GM13976 (cell line): ENCODE data around the gene SH2D3C.

ENCODE experiments used
- DNase-seq: peaks from one replicate; pipeline ENCODE4 v3.0.0; 2012; ENCODE audit warnings: low spot score
- in situ Hi-C: fragments of 300-500 bp; cut with MboI; formaldehyde crosslinking; loops from one replicate; pipeline ENCODE4 v1.12.0; 2022; ENCODE audit warnings: low sequenced_read_pairs, mixed read lengths, inconsistent platforms; ENCODE audit not compliant: unreplicated experiment
- TF ChIP-seq, protein P1 (sequence below): IDR thresholded peaks from 2 replicates; pipeline ENCODE4 v1.5.1; 2012; ENCODE audit warnings: borderline replicate concordance, mild to moderate bottlenecking; ENCODE audit not compliant: insufficient read depth; ENCODE audit errors: extremely low read depth, missing control alignments, control extremely low read depth

The SH2D3C gene

DNA sequence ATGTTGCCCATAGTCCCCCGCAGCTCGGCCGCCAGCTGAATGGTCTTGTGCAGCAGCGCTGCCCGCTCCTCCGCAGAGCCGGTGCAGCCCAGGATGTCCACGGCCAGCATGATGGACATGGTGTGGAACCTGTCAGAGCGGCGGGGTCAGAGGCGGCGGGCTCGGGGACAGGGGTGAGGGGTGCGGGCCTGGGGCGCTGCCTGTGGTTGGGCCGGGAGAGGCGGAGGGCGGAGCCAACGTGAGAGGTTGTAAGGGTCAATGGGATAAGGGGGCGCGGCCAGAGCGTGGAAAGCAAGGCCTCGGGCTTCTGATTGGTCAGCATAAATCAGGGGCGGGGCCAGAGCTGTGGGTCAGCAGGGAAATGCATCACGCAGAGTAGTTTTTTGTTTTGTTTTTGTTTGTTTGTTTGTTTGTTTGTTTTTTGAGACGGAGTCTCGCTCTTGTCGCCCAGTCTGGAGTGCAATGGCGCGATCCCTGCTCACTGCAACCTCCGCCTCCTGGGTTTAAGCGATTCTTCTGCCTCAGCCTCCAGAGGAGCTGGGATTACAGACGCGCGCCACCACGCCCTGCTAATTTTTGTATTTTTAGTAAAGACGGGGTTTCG lies 36.5 kb downstream of the SH2D3C start:
- in situ Hi-C loops, result no loop called here
- no peak for DNase-seq
- TF ChIP-seq, protein P1, sequence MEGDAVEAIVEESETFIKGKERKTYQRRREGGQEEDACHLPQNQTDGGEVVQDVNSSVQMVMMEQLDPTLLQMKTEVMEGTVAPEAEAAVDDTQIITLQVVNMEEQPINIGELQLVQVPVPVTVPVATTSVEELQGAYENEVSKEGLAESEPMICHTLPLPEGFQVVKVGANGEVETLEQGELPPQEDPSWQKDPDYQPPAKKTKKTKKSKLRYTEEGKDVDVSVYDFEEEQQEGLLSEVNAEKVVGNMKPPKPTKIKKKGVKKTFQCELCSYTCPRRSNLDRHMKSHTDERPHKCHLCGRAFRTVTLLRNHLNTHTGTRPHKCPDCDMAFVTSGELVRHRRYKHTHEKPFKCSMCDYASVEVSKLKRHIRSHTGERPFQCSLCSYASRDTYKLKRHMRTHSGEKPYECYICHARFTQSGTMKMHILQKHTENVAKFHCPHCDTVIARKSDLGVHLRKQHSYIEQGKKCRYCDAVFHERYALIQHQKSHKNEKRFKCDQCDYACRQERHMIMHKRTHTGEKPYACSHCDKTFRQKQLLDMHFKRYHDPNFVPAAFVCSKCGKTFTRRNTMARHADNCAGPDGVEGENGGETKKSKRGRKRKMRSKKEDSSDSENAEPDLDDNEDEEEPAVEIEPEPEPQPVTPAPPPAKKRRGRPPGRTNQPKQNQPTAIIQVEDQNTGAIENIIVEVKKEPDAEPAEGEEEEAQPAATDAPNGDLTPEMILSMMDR, result no peak

DNA sequence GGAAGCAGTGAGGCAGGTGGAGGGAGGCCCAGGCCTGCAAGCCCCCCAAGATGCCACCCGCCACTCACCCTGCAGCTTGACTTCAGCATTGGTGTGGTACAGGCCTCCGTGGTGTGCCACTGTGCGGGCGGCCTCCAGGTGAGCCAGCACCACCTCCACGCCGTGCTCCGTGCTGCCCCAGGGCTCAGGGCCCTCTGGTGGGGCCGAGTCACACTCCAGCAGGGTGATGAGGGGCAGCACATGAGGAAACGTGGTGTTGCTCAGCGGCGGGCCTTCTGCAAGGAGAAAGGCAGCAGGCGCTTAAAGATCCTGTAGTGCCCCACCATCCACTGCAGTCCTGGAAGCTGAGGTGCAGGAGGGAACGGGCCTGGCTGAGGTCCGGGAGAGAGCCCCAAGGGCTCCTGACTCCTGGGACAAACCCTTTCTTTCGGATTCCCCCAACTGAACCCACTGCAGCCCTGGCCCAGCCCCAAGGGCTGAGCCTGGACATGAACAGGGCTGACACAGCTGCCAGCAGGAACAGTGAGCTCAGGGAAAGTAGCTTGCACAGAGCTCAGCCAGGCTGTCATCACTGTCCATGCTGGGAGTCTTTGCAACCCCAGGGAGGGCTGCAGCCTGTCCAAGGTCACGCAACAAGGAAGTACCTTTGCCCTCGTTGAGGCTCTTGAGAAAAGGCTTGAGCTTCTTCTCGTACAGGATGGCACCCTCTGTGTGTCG lies 38.7 kb downstream of the SH2D3C start:
- no peak for DNase-seq

DNA sequence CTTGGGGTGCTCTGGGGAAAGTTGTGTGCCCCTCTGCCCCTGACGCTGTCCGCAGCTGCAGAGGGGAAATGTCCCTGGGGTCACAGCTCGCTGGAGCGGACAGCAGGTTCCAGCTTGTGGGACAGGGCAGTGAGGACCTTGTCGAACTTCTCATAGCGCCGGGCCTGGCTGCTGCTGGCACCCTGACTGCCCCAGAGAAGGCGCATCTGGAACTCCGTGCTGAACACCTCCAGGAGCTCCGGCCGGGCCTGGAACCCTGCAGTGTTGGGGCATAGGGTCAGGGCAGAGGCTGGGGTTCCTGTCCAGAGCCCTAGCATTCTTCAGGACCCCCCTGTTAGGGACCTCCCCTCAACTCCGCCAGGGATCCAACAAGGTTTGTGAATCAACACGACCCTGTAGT lies 39.8 kb downstream of the SH2D3C start:
- TF ChIP-seq, protein P1, result no peak

More for the DNA sequence above, 38.7 kb downstream of the SH2D3C start:
- in situ Hi-C loops, result no loop called here
- TF ChIP-seq, protein P1, result no peak

DNA sequence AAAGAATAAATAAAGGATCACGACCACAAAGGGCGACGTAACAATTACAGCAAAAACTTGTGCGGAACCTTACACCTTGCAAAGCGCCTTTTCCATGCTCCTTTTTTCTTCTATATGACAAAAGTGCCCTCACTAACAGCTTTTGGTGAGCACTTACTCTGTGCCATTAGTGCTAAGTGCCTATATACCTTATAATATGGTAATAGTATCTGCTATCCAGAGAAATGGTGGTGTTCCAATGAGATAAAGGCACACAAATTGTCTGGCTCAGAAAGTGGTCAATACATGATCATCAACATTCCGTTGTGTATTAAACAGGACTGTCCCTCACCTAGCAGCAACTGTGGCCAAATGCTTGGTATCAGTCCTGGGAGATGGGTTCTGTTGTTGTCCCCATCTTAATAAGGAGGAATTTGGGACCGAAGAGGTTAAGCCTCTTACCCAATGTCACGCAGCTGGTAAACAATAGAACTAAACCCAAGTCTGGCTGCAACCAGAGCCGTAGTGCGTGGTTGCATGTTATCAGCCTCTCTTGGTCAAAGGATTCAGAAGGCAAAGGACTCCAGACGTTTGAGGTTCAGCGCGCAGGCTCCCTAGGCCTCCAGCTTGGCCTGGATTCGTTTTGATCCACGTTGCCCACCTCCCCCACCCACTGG lies 42.8 kb downstream of the SH2D3C start:
- no peak for DNase-seq
- TF ChIP-seq, protein P1, result no peak
- in situ Hi-C loops, result no loop called here

More for the DNA sequence above, 39.8 kb downstream of the SH2D3C start:
- no peak for DNase-seq
- in situ Hi-C loops, result no loop called here

DNA sequence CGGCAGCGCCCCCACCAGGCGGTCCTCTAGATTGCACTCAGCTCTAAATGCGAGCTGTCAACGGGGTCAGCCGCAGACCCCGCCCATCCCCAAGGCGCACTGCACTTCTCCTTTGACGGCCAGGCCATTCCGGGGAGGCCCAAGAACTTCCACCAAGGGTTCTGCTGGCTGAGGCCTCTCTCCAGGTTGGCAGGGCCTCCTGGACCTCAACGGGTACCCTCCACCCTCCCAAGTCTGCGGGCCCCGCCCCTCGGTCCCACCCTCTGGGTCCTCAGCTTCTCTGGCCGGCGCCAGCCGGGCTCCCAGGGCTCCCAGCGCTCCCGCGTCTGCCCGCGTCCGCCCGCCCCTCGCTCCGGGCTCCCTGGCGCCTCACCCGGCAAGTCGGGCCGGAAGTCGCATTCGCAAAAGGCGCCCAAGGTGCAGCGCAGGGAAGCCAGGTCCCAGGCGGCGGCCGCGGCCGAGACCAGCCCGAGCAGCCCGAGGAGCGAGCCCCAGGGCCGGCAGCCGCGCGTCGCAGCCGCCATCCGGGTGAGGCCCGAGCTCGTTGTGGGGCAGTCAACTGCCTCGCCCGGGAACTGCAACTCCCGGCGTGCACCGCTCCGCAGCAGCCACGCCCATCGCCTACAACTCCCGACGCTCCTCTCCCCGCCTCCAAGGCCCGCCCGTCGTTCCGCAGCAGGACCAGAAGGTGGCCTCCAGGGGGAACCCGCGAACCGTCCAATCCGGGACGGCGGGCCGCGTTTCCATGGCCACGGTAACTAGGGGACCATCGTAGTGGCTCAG lies 43.5 kb downstream of the SH2D3C start, which contains the start of gene TOR2A:
TOR2A (minus strand) TSS at position 548 of the 783 bp plus-strand sequence; CDS start at position 524, 24 bp downstream.
- DNase-seq, result peak; percentile 99
- in situ Hi-C loops, result no loop called here
- TF ChIP-seq, protein P1, result peak; percentile 95

DNA sequence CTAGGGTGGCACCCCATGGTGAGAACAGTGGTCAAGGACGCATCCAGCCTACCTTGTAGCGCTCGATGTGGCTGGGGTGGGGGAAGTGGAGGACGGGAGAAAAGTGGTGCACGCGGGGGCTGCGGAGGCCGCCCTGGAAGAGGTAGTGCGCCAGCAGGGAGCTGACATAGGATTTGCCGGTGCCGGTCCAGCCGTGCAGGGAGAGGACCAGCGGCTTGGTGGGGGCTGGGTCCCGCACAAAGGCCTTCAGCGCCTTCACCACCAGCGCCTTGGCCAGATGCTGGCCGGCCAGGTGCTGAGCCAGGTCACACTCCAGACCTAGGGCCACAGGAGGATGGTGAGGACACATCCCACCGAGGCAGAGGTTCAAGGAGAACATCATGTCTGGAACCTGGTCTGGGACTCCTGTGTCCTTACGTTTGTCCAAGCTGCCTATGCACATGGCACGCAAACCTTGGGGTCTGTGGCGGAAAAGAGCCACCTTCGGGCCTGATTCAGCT lies 44.2 kb downstream of the SH2D3C start:
- in situ Hi-C loops, result no loop called here
- DNase-seq, result no peak
- TF ChIP-seq, protein P1, result no peak
